ENCODE results near the gene MCHR1.
"Not testable (repeated sequence)": the region's sequence is repeated elsewhere in the genome, so short reads cannot be mapped to it uniquely, and the experiment has no call there.

MCHR1 gene

DNA sequence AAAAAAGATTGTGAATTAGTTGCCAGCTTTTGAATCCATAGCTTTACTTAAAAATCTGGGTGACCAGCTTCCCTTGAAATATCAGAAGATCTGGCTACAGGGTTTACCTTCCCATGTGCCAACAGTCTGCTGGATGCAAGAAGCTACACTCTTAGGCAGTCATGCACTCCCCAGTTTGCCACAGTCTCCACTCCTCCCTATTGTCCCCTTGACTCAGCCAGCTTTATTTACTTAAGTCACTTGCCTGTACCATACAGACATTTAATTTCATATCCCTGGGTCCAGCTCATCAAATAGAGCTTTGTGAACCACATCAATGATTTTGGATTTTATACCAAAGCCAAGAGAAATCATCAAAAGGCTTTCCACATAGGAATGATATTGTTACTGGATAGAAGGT, 12.2 kb downstream of the MCHR1 start:
- DNase-seq = no peak

DNA sequence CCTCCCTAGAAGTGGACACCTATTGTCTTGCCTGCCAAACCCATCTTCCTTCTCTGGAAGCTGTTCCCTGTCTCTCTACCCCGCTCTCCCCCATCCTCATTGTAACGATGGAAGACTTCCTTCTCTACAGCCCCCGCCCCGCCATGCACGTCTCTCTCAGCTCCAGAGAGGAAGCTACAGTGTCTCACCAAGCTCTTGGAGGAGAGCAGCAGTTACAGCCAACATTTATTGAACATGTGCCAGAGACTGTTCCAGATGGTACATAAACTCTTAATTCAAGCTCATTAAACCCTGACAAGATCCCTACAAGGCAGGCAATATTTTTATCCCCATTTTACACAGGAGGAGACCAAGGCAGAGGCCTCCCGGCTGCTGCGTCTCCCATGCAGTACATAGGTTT, 15.1 kb downstream of the MCHR1 start:
- no peak for DNase-seq

DNA sequence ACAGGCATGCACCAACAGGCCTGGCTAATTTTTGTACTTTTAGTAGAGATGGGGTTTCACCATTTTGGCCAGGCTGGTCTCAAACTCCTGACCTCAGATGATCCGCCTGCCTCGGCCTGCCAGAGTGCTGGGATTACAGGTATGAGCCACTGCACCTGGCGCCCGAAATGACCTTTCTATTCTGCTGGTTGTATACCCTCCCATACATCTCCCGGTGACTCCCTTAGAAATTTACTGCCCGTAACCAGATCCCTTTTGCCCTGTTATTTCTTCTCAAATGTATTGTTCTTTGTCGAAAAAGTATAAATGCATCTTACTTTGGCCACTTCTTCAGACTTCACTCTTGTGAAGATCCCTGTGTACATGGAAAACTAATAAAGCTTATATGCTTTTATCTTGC, 22.0 kb downstream of the MCHR1 start:
- no peak for DNase-seq

DNA sequence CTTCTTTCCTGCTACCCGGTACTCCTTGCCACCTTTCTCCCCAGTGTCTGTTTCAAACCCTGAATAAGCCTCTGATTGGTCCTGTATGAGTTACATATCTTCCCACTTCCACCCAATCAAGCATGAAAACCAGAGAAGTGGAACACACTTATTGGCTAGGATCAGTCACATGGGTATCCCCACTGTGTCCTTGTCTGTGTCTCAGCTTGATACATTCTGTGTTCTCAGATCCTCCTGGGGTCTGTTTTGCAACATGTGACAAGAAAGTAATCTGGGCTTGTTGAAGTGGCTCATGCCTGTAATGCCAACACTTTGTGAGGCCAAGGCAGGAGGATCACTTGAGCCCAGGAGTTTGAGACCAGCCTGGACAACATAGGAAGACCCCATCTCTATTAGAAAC, 23.9 kb downstream of the MCHR1 start:
- no peak for DNase-seq

DNA sequence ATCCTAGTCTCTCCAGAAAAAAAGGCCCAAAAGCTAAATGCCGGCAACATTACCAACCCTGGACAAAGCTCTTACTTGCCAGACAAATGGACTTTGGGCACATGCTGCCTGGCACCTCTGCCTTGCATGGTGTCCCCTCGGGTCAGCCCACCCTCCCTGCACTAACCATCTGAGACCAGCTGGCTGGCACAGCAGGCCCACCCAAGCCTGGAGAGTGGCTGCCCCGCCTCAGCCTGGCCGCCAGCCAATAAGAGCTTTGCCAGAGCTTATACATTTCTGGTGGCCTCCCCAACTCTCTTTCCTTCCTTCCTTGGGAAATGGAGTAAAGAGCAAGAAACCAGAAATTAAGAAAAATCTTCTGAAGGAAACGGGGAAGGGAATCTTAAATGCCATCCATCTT, 24.5 kb downstream of the MCHR1 start:
- peak; percentile 68 for DNase-seq

DNA sequence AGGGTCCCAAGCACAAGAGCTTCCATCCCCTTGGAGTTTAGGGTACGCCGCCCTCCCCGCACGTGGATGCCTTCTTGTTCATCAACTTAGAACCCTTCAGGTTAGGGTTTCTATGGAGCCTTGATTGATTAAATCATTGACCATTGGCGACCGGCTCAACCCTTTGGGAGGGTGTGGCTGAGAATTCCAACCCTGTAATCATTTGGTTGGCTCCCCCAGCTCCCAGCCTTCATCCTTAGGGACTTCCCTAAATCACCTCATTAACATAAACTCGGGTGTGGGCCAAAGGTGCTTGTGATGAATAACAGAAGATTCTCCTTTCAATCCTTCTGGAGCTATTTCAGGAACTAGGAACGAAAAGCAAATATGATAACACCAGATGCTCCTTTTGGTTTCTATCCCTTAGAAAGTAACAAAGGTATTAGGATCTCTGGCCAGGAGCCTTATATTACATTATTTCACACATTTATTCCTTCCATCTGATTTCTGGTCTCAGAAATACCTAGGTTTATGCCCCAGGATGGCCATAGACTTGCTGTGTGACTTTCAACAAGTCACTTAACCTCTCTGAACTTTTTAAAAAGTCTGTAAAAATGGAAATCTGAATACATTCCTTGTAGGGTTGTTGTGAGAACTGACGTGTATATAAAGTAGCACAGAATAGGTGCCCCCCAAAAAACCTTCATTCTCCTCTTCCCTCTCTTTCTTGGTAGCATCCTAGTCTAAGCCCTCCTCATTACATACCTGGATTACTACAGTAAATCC, 26.8 kb downstream of the MCHR1 start:
- no peak for DNase-seq

DNA sequence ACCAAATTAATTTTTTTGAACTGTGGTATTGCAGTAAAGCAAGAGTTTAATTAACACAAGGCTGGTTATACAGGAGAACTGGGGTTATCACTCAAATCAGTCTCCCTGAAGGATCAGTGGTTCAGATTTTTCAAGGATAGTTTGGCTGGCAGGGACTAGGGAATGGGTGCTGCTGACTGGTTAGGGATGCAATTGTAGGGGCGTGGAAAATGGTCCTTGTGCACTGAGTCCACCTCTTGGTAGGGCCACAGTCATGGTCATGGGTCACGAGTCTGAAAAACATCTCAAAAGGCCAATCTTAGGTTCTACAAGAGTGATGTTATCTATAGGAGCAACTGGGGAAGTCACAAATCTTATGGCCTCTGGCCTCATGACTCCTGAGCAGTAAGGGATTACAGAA, 27.9 kb downstream of the MCHR1 start:
- no peak for DNase-seq

DNA sequence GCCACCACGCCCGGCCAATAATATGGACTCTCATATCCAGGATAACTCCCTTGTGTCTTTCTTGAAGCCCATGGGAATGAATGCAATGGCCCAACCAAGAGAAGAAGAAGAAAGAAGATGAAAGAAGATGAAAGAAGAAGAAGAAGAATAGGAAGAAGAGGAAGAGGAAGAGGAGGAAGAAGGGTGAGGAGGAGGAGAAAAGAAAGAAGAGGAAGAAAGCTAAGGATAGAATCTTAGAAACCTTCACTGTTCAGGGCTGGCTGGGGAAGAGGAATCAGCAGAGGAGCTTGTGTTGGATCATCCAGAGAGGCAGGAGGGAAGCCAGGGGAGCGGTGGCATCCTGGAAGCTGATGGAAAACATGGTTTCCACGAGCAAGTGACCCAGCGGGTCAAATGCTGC, 28.9 kb downstream of the MCHR1 start:
- no peak for DNase-seq

DNA sequence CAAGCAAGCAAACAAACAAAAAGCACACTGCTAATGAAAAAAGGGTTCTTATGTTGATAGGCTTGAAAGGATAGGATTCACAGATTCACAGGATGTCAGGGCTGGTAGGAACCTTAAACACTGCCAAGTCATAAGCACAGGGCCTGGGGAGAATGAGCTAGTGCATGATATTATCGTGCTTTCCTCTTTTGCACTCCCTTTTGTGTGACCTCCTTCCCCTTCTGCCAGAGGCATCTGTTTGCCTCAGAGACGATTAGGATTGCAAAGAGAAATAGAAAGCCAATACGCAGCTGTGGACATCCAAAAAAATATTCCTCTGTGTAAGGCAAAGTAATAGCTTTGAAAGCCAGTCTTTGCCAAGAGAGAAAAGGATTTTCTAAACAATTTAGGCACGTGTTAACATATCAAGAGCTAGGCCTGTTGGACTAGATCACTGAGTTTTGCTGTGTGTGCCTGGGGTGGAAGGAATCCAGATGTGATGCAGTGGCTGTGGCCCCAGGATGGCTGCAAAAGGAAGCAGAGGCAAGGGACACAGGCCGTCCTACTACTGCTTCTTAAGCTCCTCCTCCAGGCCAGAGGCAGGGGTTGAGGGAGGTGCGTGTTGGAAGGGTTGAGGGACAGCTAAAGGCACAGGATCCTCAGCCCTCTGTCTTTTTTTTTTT, 30.6 kb downstream of the MCHR1 start:
- DNase-seq = peak; percentile 74

DNA sequence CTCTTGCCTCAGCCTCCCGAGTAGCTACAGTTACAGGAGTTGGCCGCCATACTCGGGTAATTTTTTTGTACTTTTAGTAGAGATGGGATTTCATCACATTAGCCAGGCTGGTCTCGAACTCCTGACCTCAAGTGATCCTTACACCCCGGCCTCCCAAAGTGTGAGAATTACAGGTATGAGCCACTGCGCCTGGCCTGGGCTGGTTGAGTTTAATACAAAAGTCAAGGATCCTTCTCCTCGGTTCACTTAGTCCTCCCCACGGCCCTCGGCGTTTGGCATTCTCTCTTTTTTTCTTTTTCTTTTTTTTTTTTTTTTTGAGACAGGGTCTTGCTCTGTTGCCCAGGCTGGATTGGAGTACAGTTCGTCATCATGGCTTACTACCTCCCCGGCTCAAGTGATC, 33.0 kb downstream of the MCHR1 start:
- no peak for DNase-seq

DNA sequence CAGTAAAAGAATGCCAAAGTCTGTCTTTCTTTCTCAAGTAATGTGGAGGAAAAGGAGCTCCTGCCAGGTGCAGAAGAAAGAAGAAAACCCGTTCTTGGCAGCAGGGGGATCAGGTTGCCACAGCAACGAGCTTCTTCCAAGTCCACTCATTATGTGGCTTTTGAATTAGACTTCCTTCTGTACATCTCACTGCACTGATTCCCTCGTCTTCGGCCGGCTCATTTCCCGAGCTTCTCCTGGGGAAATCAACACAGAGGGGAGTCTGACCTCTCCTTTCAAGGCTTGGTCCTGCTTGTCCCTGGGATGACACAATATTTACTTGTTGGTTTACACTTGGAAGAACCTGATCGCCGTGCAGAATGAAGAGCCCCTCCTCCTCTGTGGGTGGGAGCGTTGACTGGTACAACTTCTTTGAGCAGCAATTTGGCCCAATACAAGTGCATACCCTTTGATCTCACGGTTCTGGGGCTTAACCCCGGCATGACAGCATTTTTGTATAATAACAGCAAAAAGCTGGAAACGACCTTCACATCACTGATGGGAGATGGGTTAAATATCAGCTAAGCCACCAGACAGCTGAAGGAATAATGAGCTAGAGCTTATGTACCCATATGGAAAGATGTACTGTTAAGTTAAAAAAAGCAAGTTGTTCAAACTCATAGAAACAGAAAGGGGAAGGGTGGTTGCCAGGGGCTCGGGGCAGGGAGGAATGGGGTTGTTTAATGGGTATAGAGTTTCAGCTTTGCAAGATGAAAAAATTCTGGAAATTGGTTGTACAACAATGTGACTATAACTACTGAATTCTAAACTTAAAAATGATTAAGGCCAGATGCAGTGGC, 35.4 kb downstream of the MCHR1 start:
- peak; percentile 75 for DNase-seq

DNA sequence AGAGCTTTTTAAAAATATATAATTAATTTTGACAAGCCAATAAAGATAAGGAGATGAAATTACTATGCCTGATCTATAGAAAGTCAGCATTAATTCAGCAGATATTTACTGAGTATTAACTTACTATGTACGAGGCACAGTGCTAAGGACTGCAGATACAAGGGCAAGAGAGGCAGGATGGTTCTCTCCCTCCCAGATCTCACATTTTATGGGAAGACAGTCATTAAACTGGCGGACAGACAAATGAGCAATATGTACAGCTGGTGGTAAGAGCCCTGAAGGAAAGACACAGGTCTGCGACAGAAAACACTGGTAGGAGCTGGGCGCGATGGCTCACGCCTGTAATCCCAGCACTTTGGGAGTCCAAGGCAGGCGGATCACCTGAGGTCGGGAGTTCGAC, 36.8 kb downstream of the MCHR1 start:
- DNase-seq = no peak

DNA sequence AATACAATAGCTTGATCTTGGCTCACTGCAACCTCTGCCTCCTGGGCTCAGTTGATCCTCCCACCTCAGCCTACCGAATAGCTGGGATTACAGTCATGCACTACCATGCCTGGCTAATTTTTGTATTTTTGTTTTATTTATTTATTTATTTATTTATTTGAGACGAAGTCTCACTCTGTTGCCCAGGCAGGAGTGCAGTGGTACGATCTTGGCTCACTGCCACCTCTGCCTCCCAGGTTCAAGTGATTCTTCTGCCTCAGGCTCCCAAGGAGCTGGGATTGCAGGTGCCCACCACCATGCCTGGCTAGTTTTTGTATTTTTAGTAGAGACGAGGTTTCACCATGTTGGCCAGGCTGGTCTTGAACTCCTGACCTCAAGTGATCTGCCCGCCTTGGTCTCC, 38.4 kb downstream of the MCHR1 start:
- DNase-seq = not testable (repeated sequence)

DNA sequence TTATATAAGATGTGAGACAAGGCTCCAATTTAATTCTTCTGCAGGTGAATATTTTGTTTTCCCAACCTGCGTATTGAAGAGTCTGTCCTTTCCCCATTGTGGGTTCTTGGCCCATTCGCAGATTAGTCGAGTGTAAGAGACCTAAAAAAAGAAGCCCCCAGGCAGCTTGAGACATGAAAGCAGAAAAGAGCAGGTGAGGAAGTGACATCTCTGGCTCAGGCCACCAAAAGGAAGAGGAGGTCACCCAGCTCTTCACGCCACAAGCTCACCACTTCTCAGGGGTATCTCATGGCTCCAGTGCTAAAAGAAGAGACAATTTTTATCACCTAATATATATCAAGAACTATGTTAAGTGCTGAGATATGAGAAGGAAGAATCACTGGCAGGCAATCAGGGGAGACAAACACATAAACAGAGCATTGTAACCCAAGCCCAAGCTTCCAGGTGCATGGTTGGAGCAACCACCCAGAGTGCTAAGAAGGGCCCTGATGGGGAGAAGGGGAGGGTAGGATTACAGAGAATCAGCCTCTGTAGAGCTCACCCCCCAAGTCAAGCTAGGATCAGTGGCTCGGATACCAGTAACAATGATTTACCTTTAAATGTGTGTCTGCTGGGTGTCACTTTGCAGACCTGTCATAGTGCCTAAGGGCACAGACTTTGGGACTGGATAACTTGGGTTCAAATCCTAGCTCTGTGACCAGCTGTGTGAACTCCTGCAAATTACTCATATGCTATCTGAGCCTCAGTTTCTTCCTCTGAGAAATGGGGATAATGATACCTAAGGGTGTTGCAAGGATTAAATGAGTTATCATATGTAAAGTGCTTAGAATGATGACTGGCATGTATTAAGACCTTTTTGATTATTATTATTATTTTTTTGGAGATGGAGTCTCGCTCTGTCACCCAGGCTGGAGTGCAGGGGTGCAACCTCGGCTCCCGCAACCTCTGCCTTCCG, 39.2 kb downstream of the MCHR1 start:
- DNase-seq = no peak

DNA sequence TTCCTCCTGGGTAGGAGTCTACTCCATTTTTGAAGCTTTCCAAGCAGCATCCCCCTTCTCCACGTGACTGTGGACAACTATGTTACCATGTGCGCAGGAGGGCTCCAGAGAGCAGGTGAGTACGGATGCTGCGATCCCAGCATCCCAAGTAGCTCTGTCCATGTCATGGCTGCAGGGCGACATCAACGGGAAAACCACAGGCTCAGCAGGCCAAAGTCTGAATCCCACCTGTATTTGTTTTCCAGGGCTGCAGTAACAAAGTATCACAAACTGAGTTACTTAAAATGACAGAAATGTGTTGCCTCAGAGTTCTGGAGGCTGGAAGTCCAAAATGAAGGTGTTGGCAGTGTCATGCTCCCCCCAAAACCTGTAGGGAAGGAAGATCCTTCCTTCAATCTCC, 40.3 kb downstream of the MCHR1 start:
- no peak for DNase-seq

DNA sequence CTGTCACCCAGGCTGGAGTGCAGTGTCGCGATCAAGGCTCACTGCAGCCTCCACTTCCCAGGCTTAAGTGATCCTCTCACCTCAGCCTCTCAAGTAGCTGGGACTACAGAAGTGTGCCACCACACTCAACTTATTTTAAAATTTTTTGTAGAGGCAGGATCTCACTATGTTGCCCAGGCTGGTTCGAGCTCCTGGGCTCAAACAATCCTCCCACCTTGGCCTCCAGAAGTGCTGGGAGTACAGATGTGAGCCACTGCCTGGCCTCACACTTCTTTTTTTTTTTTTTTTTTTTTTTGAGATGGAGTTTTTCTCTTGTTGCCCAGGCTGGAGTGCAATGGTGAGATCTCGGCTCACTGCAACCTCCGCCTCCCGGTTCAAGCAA, 40.9 kb downstream of the MCHR1 start:
- DNase-seq = not testable (repeated sequence)

DNA sequence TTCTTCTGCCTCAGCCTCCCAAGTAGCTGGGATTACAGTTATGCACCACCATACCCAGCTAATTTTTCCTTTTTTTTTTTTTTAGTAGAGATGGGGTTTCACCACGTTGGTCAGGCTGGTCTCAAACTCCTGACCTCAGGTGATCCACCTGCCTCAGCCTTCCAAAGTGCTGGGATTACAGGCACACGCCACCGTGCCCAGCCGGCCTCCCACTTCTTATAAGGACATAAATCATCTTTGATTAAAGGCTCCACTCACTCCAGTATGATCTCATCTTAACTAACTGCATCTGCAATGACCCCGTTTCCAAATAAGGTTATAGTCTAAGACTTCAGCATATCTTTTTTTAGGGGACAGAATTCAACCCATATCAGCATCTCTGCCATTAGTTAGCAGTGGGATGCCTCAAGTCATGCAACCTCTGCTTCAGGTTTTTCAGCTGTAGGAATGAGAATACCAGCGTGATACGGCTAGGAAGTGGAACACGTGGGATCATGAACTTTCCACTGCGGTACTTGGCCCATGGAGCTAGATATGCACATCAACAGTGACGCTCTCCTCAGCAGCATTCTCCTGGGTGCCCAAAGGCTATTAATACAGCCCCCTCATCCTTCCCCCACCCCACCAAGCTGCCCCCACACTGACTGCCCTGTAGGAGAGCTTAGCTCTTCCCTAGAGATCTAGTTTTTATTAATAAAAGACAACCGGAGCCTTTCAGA, 41.4 kb downstream of the MCHR1 start:
- DNase-seq = peak; percentile 27

DNA sequence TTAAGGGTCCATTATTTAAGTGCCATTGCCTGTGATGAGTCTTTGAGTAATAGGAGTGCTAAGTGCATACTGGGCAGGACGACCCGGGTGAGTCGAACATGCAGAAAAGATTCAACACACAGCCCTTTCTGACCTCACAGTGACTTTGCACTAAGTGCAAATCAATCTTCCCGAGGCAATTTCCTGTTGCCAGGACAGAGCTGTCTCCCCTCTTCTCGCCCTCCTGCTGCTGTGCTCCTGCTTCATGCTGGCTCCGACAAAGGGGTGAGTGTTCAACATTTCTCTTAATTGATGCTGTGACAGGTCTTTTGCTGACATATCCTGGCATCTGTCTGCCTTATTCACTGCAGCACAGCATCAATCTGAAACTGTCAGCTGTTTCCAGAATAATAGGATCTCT, 42.0 kb downstream of the MCHR1 start:
- DNase-seq = no peak

DNA sequence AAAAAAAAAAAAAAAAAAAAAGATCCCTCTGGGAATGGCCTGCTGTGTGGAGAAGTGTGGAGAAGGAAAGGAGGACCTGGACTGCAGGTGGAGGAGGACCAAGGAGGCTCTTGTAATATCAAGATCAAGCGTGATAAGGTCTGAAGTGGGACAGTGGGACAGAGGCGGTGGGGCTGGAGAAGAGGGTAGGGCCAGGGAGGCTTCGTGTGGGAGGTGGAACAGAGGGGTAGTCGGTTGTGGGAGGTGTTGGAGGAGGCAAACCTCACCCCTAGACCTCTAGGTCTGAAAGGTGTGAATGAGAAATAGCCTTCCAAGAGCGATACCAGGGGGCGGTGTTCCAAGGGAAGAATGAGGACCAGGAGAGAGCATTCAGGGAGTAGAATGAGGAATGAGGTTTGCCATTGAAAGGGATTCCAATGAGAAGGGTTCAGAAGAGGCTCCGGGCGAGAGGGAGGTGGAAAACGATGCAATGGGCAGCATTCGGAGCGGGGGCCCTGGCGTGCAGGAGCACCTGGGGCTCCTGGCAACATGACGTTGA, 44.2 kb downstream of the MCHR1 start:
- DNase-seq = no peak

DNA sequence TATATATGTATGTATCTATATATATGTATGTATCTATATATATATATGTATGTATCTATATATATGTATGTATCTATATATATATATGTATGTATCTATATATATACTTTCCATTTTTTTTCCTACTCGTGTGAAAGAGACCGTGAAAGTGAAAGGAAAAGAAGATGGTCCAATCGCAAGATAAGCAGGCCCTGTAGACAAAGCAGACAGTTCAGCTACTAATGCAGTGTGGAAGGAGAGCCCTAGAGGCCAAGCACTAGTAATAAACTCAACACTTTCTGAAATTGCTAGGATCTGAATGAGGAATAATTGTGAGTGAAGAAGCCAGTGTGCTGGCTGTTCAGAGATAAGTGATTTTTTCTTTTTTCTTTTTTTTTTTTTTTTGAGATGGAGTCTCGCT, 47.2 kb downstream of the MCHR1 start:
- DNase-seq = no peak

DNA sequence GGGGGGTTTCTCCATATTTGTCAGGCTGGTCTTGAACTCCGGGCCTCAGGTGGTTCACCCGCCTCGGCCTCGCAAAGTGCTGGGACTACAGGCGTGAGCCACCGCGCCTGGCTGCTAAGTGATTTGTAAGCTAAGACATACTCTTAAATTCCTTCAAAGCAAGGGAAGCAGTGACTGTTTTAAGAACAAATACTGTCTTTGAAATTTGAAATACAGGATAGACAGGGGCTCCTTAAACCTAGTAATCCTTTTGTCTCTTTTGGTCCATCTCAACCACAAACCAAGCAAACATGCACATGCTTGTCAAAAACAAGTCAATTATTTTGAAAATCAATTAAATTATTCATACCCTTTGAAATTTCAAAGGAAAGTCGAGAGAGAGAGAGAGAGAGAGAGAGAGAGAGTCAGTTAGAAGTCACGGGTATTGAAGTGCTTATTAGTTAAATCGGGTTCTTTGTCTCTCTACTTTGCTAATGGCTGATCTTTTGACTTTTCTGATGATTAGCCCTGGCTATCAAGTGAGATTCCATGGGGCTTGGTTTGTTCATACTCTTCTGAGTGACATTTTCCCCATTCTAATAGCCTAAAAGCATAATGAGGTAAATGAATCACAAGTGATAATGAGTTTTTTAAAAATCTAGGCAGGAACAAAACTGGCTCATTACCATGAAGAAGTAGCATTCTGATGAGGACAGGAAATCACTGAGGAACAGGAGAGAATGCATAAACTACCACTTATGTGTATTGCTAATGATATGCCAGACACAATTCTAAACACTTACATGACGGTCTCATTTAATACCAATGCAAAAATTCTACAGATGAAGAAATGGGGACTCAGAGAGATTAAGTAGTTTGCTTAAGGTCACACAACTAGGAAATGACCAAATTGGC, 48.0 kb downstream of the MCHR1 start:
- DNase-seq = no peak
